HEK293T (cell line): ENCODE results near the gene TMC6.

ENCODE experiments used
- ARNT ChIP-seq: fragments of 450-650 bp; IDR thresholded peaks from 2 replicates; pipeline ENCODE4 v1.6.1; 2017; ENCODE audit warnings: mild to moderate bottlenecking
- BHLHE40 ChIP-seq: fragments of 450-650 bp; IDR thresholded peaks from 2 replicates; pipeline ENCODE4 v1.6.1; 2016; ENCODE audit warnings: mild to moderate bottlenecking, moderate library complexity, borderline replicate concordance
- CTBP1 ChIP-seq: fragments of 450-650 bp; IDR thresholded peaks from 2 replicates; pipeline ENCODE4 v1.6.1; 2016; ENCODE audit warnings: borderline replicate concordance
- ELF4 ChIP-seq: fragments of 450-650 bp; IDR thresholded peaks from 2 replicates; pipeline ENCODE4 v1.6.1; 2017; ENCODE audit warnings: antibody characterized with exemption
- FOXK2 ChIP-seq: fragments of 450-650 bp; IDR thresholded peaks from 2 replicates; pipeline ENCODE4 v1.6.1; 2016; ENCODE audit warnings: mild to moderate bottlenecking
- HDGF ChIP-seq: fragments of 450-650 bp; IDR thresholded peaks from 2 replicates; pipeline ENCODE4 v1.6.1; 2017; ENCODE audit warnings: antibody characterized with exemption, borderline replicate concordance
- L3MBTL2 ChIP-seq: fragments of 450-650 bp; conservative IDR thresholded peaks from 2 replicates; pipeline ENCODE4 v1.6.1; 2016; ENCODE audit warnings: mild to moderate bottlenecking
- LEF1 ChIP-seq: fragments of 450-650 bp; IDR thresholded peaks from 2 replicates; pipeline ENCODE4 v1.6.1; 2017; ENCODE audit warnings: mild to moderate bottlenecking, borderline replicate concordance
- NFRKB ChIP-seq: fragments of 450-650 bp; IDR thresholded peaks from 2 replicates; pipeline ENCODE4 v1.6.1; 2016; ENCODE audit warnings: mild to moderate bottlenecking, moderate library complexity
- PKNOX1 ChIP-seq: fragments of 450-650 bp; IDR thresholded peaks from 2 replicates; pipeline ENCODE4 v1.6.1; 2016
- SP1 ChIP-seq: fragments of 450-650 bp; IDR thresholded peaks from 2 replicates; pipeline ENCODE4 v1.6.1; 2017
- SUZ12 ChIP-seq: fragments of 450-650 bp; IDR thresholded peaks from 2 replicates; pipeline ENCODE4 v1.6.1; 2016; ENCODE audit warnings: mild to moderate bottlenecking
- TARDBP ChIP-seq: fragments of 450-650 bp; IDR thresholded peaks from 2 replicates; pipeline ENCODE4 v1.6.1; 2016
- ZNF384 ChIP-seq: fragments of 450-650 bp; IDR thresholded peaks from 2 replicates; pipeline ENCODE4 v1.6.1; 2016

DNA sequence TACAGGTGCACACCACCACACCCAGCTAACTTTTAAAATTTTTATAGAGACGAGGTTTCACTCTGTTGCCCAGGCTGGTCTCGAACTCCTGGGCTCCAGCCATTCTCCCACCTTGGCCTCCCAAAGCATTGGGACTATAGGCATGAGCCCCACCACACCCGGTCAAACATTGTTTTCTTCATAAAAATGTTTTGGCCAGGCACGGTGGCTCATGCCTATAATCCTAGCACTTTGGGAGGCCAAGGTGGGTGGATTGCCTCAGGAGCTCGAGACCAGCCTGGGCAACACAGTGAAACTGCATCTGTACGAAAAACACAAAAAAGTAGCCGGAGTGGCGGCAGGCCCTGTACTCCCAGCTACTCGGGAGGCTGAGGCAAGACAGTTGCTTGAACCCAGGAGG, 12.1 kb downstream of the TMC6 start:
- no peak for TF ChIP-seq NFRKB
- no peak for TF ChIP-seq HDGF
- TF ChIP-seq BHLHE40, result no peak
- no peak for TF ChIP-seq LEF1
- no peak for TF ChIP-seq CTBP1
- no peak for TF ChIP-seq SUZ12
- no peak for TF ChIP-seq FOXK2
- TF ChIP-seq PKNOX1, result no peak
- no peak for TF ChIP-seq L3MBTL2
- no peak for TF ChIP-seq TARDBP
- no peak for TF ChIP-seq ARNT
- no peak for TF ChIP-seq SP1
- TF ChIP-seq ELF4, result no peak
- no peak for TF ChIP-seq ZNF384
